Skeletal muscle satellite cell (primary cell): ENCODE data around the gene CTNNB1. TPM values are rescaled to one million over a fixed set of nuclear protein-coding genes. Genes with fewer than 3 reads are reported as not detected.

Source experiments
- H3K27me3 ChIP-seq: 2 replicates; pipeline ENCODE4 v1.7.0; 2013; ENCODE audit warnings: low read length; ENCODE audit not compliant: control insufficient read depth, insufficient read depth
- H3K36me3 ChIP-seq: 2 replicates; pipeline ENCODE4 v1.7.0; 2013; ENCODE audit warnings: mild to moderate bottlenecking, control low read depth, low read length; ENCODE audit not compliant: insufficient read depth
- H3K4me1 ChIP-seq: 2 replicates; pipeline ENCODE4 v1.7.0; 2013; ENCODE audit warnings: low read length; ENCODE audit not compliant: control insufficient read depth, insufficient read depth
- H3K4me2 ChIP-seq: 2 replicates; pipeline ENCODE4 v1.7.0; 2013; ENCODE audit warnings: mild to moderate bottlenecking, low read length
- H3K4me3 ChIP-seq: 2 replicates; pipeline ENCODE4 v1.7.0; 2013; ENCODE audit warnings: low read length
- H3K9ac ChIP-seq: 2 replicates; pipeline ENCODE4 v1.7.0; 2013; ENCODE audit warnings: mild to moderate bottlenecking, low read depth, low read length, moderate library complexity
- H3K9me3 ChIP-seq: replicated peaks from 2 replicates; pipeline ENCODE4 v1.7.0; 2013; ENCODE audit warnings: mild to moderate bottlenecking, control low read depth, low read length
- total RNA-seq: library from RNA; depleted of rRNA; stranded (reverse); fragments of >200 nt; gene quantifications from 2 replicates; pipeline ENCODE4 v1.2.3, GENCODE V29; 2012; rRNA removed

The CTNNB1 gene
- 552 and 606 TPM in 2 replicates for total RNA-seq

DNA sequence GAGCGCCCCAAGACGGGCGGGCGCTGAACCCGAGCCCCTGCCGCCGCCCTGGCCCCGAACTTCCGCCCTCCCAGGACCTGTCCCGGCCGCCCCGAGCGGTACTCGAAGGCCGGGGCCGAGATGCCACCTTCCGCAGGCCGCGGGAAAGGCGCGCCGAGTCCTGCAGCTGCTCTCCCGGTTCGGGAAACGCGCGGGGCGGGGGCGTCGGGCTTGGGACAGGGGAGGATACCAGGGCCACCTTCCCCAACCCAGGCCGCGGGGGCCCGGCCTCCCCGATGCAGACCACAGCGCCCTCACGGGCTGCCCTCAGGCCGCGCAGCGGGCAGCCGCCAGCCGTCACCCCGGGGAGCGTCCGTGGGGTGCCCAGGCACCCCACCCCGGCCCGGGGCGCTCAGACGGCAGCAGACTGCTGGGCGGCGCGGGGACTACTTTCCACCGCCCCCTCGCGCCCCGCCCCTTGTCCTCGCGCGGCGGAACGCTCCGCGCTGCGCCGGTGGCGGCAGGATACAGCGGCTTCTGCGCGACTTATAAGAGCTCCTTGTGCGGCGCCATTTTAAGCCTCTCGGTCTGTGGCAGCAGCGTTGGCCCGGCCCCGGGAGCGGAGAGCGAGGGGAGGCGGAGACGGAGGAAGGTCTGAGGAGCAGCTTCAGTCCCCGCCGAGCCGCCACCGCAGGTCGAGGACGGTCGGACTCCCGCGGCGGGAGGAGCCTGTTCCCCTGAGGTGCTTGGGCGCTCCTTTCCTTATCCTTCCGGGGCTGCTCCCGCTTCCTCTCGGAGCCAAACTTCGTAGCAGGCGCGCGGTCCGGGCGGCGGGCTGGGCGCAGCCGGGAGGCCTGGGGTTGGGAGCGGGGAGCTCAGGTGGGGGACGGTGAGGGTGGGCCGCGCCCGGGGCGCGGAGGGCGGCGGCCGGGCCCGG is at the start of gene CTNNB1:
CTNNB1 (plus strand) TSS at position 556 of the 916 bp plus-strand sequence. CDS start 24,564 bp downstream, outside the sequence.
- Histone ChIP-seq H3K4me3 (peak within 1 kb of the TSS; percentile 89), H3K9ac (peak within 1 kb of the TSS; percentile 96), H3K4me1 (peaks cover 23% of the 10 kb centered on the region), H3K4me2 (peak within 1 kb of the TSS; percentile 93), H3K36me3 (no peaks in the 10 kb centered on the region), H3K27me3 (no peaks in the 10 kb centered on the region), H3K9me3 (no peaks in the 10 kb centered on the region)

DNA sequence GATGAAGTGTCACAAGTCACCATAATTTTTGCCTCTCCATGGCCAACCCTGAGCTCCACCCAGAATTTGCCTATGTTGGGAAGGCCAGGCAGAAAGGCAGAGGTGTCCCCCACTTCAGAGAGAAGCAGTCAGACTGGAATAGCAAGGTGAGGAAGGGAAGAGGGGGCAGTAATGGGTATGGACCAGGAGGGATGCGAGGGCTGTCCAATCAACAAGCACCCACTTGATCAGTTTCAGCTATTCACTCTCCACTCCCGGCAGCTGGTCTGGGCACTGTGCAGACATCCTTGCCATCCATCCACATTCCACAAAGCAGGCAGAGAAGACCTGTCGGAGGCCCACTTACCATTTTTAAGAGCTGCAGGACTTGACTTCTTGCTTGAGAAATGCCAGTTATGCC is 43.5 kb upstream of the CTNNB1 start:
- Histone ChIP-seq H3K4me2 (no peak overlapping the region), H3K9ac (no peak overlapping the region), H3K27me3 (no peaks in the 10 kb centered on the region), H3K4me1 (no peaks in the 10 kb centered on the region), H3K36me3 (no peaks in the 10 kb centered on the region), H3K4me3 (no peak overlapping the region), H3K9me3 (no peaks in the 10 kb centered on the region)

DNA sequence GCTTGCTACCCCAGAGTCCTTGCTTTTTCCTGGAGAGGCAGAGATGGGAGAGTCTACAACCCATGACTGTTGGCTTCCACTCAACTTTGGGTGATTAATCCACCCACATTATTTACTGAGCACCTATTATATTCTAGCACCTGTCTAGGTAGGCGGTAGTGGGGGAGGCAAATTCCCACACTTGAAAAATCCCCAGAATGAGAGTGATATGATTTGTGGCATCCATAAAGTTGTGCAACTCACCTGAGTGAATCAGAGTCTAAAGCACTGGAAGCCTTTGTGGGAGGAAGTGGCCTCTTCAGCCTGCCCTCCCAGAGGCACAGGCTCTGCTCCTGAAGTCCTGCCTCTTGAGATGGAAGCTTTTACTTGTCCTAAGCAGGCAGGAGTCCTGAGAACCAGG is 40.4 kb upstream of the CTNNB1 start:
- H3K4me2 ChIP-seq, result no peak overlapping the region
- H3K4me1 ChIP-seq, result no peaks in the 10 kb centered on the region
- no peaks in the 10 kb centered on the region for H3K27me3 ChIP-seq
- H3K9me3 ChIP-seq, result no peaks in the 10 kb centered on the region
- no peak overlapping the region for H3K4me3 ChIP-seq
- H3K9ac ChIP-seq, result no peak overlapping the region
- no peaks in the 10 kb centered on the region for H3K36me3 ChIP-seq

DNA sequence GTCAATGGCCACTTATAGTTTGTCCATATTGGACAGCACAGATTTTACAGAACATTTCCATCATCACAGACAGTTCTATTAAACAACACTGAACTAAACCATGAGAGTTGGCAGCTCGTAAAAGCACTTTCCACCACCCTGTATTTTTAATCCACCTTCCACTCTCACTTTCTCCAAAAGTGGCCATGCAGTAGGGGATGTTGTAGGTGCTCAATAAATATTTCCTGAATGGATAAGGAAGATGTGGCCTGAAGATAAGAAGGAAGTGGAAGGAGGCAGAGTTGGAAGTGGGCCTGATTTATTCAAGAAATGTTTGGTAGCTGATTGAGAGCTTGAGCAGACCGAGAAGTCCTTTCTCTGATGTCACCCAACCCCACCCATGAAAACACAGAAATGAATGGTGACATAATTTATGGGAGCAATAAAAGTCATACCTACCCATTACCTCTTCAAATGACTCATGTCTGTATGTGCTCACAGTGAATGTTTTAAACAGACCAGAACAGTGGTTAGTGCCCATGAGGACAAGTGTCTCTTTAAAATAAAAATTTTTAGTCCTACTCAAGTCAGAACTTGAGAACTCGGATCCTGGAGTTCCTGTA is 39.6 kb upstream of the CTNNB1 start:
- H3K4me3 ChIP-seq, result no peak overlapping the region
- H3K4me2 ChIP-seq, result no peak overlapping the region
- H3K9me3 ChIP-seq, result no peaks in the 10 kb centered on the region
- H3K36me3 ChIP-seq, result no peaks in the 10 kb centered on the region
- no peaks in the 10 kb centered on the region for H3K27me3 ChIP-seq
- H3K9ac ChIP-seq, result no peak overlapping the region
- H3K4me1 ChIP-seq, result peaks cover 4% of the 10 kb centered on the region

DNA sequence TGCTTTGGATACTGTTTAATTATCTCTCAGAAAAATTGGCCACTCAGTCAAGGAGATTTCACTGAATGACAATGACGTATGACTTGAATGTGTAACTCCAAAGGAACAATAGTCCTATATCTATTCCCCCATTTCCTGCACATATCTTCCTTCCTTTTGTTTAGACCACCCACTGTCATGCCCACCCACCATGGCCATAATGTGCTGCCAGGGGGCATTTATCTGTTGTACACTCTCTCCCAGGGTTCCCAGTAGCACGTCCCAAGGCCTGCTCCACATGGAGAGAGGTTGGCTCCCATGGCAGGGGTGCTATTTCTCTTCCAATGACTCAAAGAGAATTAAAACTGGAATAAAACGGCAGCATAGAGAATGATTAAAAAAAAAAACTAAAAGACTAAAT is 36.8 kb upstream of the CTNNB1 start:
- Histone ChIP-seq H3K4me3 (no peak overlapping the region), H3K27me3 (no peaks in the 10 kb centered on the region), H3K9me3 (no peaks in the 10 kb centered on the region), H3K4me2 (no peak overlapping the region), H3K9ac (no peak overlapping the region), H3K36me3 (no peaks in the 10 kb centered on the region), H3K4me1 (peaks cover 4% of the 10 kb centered on the region)

DNA sequence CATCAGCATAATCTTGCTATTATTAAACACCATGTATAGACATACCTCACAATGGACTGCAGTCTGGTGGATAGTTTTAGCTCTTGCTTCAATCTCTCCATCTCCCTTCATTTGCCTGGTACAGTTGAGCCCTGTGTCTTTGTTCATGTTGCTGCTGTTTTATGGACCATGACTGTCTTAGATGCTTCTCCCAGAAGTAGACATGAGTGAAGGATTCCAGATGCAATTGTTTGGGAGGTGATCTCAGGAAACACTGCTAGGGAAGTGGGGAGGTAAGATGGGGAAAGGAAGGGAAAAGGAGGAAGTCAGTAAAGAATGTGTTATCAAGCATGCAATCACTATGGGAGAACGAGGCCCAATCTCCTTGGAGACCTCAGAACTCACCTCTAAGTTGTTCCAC is 36.3 kb upstream of the CTNNB1 start:
- peaks cover 4% of the 10 kb centered on the region for H3K4me1 ChIP-seq
- H3K27me3 ChIP-seq, result no peaks in the 10 kb centered on the region
- no peaks in the 10 kb centered on the region for H3K36me3 ChIP-seq
- no peaks in the 10 kb centered on the region for H3K9me3 ChIP-seq
- no peak overlapping the region for H3K9ac ChIP-seq
- H3K4me3 ChIP-seq, result no peak overlapping the region
- no peak overlapping the region for H3K4me2 ChIP-seq

DNA sequence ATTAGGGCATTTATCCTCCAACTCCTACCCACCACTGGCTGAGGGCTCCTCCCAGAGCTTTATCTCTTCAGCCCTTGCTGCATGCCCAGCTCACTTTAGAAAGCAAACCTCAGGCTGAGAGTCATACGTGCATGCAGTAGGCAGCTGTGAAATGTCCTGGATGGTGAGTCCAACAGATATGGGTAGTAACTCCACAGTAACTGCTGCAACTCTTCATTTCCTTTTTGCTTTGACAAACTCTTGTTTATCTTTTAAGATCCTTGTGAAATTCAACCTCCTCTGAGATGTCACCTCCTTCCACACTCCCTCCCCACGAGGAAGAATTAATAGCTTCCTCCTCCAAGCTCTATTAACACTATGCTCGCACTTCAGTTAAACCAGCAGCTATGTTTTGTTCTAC is 35.9 kb upstream of the CTNNB1 start:
- H3K9ac ChIP-seq, result no peak overlapping the region
- H3K27me3 ChIP-seq, result no peaks in the 10 kb centered on the region
- H3K4me2 ChIP-seq, result no peak overlapping the region
- H3K4me1 ChIP-seq, result peaks cover 4% of the 10 kb centered on the region
- no peak overlapping the region for H3K4me3 ChIP-seq
- H3K9me3 ChIP-seq, result no peaks in the 10 kb centered on the region
- H3K36me3 ChIP-seq, result no peaks in the 10 kb centered on the region

DNA sequence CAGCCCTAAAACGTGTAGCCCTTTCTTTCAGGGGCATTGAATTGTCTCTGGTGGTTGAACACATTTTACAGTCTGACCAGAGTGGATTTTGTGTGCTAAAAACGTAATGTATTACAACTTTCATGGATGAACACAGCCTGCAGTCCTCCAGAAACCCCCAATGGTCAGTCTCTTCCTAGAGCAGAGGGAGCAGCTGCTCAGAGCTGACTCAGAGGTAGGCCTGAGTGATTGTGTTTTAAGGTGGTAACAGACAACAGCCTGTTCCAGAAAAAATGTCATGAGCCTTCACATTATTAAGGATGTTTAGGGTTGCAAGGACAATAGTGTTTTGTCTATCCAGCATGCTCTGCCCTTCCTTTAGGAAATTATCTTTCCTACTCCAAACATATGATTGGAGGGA is 34.5 kb upstream of the CTNNB1 start:
- peaks cover 4% of the 10 kb centered on the region for H3K4me1 ChIP-seq
- H3K9me3 ChIP-seq, result no peaks in the 10 kb centered on the region
- H3K36me3 ChIP-seq, result no peaks in the 10 kb centered on the region
- H3K4me2 ChIP-seq, result no peak overlapping the region
- no peak overlapping the region for H3K9ac ChIP-seq
- H3K4me3 ChIP-seq, result no peak overlapping the region
- no peaks in the 10 kb centered on the region for H3K27me3 ChIP-seq

DNA sequence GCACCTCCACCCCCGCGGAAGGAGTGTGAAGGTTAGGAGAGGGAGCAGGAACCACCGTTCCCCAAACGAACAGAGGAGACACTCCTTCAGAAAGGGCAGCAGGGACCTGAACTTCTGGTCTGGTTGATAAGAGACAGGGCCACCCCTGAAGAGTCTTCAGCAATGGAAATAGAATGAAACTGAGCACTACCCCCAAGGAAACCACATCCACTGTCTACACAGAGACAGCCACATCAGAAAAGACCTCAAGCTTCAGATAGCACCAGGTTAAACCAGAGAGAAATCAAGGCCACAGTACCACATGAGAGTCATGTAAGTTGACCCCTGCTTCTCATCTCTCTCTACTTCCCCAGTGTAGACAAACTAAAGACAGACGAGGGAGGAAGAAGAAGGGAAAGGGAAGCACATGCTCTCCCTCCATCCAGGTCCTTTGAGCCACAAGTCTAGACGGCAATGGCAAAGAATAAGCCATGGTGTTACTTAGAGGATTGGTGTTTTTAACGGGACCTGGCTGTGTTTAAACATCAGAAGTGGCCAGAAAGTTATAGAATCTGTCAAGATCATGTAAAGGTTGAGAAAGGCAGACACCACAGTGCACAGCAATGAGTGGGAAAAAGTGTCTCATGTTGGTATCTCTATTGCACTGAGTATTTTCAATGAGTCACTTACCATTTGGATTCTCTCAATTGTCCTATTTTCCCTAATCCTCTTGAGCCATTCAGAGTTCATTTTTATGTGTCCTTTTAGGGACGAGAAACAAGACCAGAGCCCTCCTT is 31.4 kb upstream of the CTNNB1 start:
- no peaks in the 10 kb centered on the region for H3K36me3 ChIP-seq
- no peak overlapping the region for H3K4me2 ChIP-seq
- peaks cover 4% of the 10 kb centered on the region for H3K4me1 ChIP-seq
- no peak overlapping the region for H3K4me3 ChIP-seq
- no peaks in the 10 kb centered on the region for H3K27me3 ChIP-seq
- H3K9me3 ChIP-seq, result no peaks in the 10 kb centered on the region
- no peak overlapping the region for H3K9ac ChIP-seq

DNA sequence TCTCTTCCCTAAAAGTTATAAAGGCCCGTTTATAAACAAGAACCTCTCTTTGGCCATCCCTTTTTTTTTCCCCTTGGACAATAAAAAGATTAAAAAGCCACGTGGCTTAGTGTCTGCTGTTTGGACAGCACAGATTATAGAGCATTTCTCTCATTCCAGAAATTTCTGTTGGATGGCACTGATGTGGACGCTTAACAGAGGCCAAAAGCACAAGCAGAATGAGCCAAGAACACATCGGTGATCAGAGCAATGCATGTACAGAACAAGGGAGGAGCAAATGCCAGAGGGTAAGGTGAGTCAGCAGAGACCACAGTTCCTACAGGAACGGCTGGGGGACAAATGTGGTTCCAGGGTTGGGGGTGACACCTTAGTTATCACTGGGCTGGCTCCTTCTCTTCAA is 30.3 kb upstream of the CTNNB1 start:
- Histone ChIP-seq H3K27me3 (no peaks in the 10 kb centered on the region), H3K36me3 (no peaks in the 10 kb centered on the region), H3K4me1 (peaks cover 4% of the 10 kb centered on the region), H3K9ac (no peak overlapping the region), H3K4me2 (no peak overlapping the region), H3K9me3 (no peaks in the 10 kb centered on the region), H3K4me3 (no peak overlapping the region)
